H1 (cell line): ENCODE data around the gene PACS1. TPM values are rescaled to one million over a fixed set of nuclear protein-coding genes. Genes with fewer than 3 reads are reported as not detected.

Experiments used
- BRCA1 ChIP-seq: IDR thresholded peaks from 2 replicates; pipeline ENCODE4 v1.6.1; 2012; ENCODE audit warnings: low read depth, low read length, improper control_type of control experiment
- CHD1 ChIP-seq: IDR thresholded peaks from 2 replicates; pipeline ENCODE4 v1.6.1; 2012; ENCODE audit warnings: low read depth, low read length, improper control_type of control experiment
- CHD7 ChIP-seq: fragments of 300-600 bp; sonication (generic); IDR thresholded peaks from 2 replicates; pipeline ENCODE4 v1.7.1; 2012; ENCODE audit warnings: low read length, moderate library complexity, mild to moderate bottlenecking, inconsistent platforms; ENCODE audit not compliant: insufficient replicate concordance
- FOSL1 ChIP-seq: IDR thresholded peaks from 2 replicates; pipeline ENCODE4 v1.6.1; 2011; ENCODE audit warnings: mild to moderate bottlenecking, low read depth, low read length, moderate library complexity; ENCODE audit not compliant: insufficient read depth
- KDM1A ChIP-seq: fragments of 200-600, 300-600 bp; sonication (generic); IDR thresholded peaks from 2 replicates; pipeline ENCODE4 v1.7.1; 2016; ENCODE audit warnings: mild to moderate bottlenecking, low read length, borderline replicate concordance
- RFX5 ChIP-seq: IDR thresholded peaks from 2 replicates; pipeline ENCODE4 v1.6.1; 2011; ENCODE audit warnings: low read depth, low read length, improper control_type of control experiment, borderline replicate concordance
- RNF2 ChIP-seq: fragments of 200-900, 300-1000 bp; sonication (generic); IDR thresholded peaks from 2 replicates; pipeline ENCODE4 v1.7.1; 2016; ENCODE audit warnings: borderline replicate concordance, low read depth, mild to moderate bottlenecking, antibody characterized with exemption, low read length; ENCODE audit not compliant: poor library complexity, severe bottlenecking; ENCODE audit errors: missing control alignments
- SUZ12 ChIP-seq: fragments of 200-600 bp; sonication (generic); IDR thresholded peaks from 2 replicates; pipeline ENCODE4 v1.6.1; 2012; ENCODE audit warnings: mild to moderate bottlenecking, inconsistent platforms, low read length, moderate library complexity, mixed read lengths
- TBP ChIP-seq: IDR thresholded peaks from 2 replicates; pipeline ENCODE4 v1.6.1; 2011; ENCODE audit warnings: low read depth, low read length, improper control_type of control experiment
- polyA plus RNA-seq, 7 experiments: library from polyadenylated mRNA; depleted of rRNA in 3 of 7; stranded (reverse) in 5 of 7; unstranded in 2 of 7; fragments of >200 nt in 5 of 7; fragments of 200-250 nt in 2 of 7; gene quantifications; 1 replicate in 5 of 7; 2 replicates in 1 of 7; 4 replicates in 1 of 7; pipeline versions ENCODE4 v1.2.1 to v1.2.3, GENCODE V29; 2011 to 2013; ENCODE audit warnings: missing spikeins in 2 of 7, mixed read lengths in 2 of 7
- total RNA-seq: library from RNA; stranded (reverse); fragmentation: NEBNext Ultra II Directional; extraction: Animal tissue kit (Norgen Biotek cat#: 25700); gene quantifications from 2 replicates; pipeline ENCODE4 v1.2.1, GENCODE V29; 2021

Gene PACS1
- total and polyA plus RNA-seq, 2 of the 8 experiments (the other 6 are each of a cell fraction or from before 2014, with no cell fraction given): 11.5 to 36.0 TPM

DNA sequence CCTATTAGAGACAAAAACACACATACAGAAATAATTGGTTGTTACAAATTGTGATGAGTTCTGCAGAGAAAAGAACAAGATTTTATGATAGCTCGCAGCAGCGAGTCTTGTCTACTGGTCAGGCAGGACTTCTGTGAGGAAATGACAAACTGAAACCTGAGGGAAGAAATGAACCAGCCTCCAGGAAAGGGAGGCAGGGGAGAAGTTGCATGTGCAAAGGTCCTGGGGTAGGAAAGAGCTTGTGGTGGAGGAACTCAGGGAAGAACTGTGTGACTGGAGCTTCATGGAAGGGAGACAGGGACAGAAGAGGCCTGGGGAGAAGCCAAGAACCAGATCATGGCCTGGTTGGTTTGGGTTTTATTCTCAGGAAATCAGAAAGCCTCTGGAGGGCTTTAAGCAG lies 189.2 kb downstream of the PACS1 start (continued):
- TF ChIP-seq CHD7 (no peak), RNF2 (no peak), TBP (no peak), CHD1 (no peak), BRCA1 (no peak), KDM1A (peak; percentile 71; the same call in 1 of the 2 replicates), SUZ12 (no peak), RFX5 (no peak), FOSL1 (no peak)
